ENCODE results near the gene DACH2. TPM values are rescaled to one million over a fixed set of nuclear protein-coding genes. Genes with fewer than 3 reads are reported as not detected.
A peak's percentile ranks its signal among the peaks of the same experiment; 100 is the strongest.

The DACH2 gene
- total and polyA plus RNA-seq, 8 donors: 0.17 to 5.4 (median 5.2) TPM; not detected in 1

- no peak overlapping the region for H3K27ac ChIP-seq
- ATAC-seq (no peak), DNase-seq (peak in 1 of 4 donors; percentile 30)
- H3K9me3 ChIP-seq: peaks cover 0 to 12% of the 10 kb centered on the region in 2 donors
- no peaks in the 10 kb centered on the region for H3K4me1 ChIP-seq
- no peak overlapping the region for H3K4me3 ChIP-seq
- H3K27me3 ChIP-seq: no peaks in the 10 kb centered on the region
- intact Hi-C loops (cut with DNase I): no loop called here
- H3K36me3 ChIP-seq: no peaks in the 10 kb centered on the region
- TF ChIP-seq CTCF (IDR thresholded peaks at IDR 0.05): no peak
These were observed 89.2 kb downstream of the DACH2 start for GRCh38 chrX:86237482-86237881.

- no peaks in the 10 kb centered on the region for H3K27me3 ChIP-seq
- peaks cover 0 to 12% of the 10 kb centered on the region in 2 donors for H3K9me3 ChIP-seq
- H3K4me1 ChIP-seq: no peaks in the 10 kb centered on the region
- no peak overlapping the region for H3K4me3 ChIP-seq
- TF ChIP-seq CTCF (IDR thresholded peaks at IDR 0.05): no peak
- H3K36me3 ChIP-seq: no peaks in the 10 kb centered on the region
- DNase-seq (no peak), ATAC-seq (no peak)
- intact Hi-C loops (cut with DNase I): no loop called here
- H3K27ac ChIP-seq: no peak overlapping the region
These were observed 93.3 kb downstream of the DACH2 start for GRCh38 chrX:86241547-86241946.

- DNase-seq: no peak
- intact Hi-C loops (cut with DNase I): no loop called here
- H3K4me3 ChIP-seq: no peak overlapping the region
- no peak for TF ChIP-seq CTCF (IDR thresholded peaks at IDR 0.05)
- no peaks in the 10 kb centered on the region for H3K36me3 ChIP-seq
- no peaks in the 10 kb centered on the region for H3K27me3 ChIP-seq
- ATAC-seq: no peak
- H3K27ac ChIP-seq: no peak overlapping the region
- no peaks in the 10 kb centered on the region for H3K9me3 ChIP-seq
- no peaks in the 10 kb centered on the region for H3K4me1 ChIP-seq
These were observed 115.3 kb downstream of the DACH2 start for GRCh38 chrX:86263526-86263925.

GRCh38 chrX:86295293-86295692 is 147.0 kb downstream of the DACH2 start:
- DNase-seq (no peak), ATAC-seq (no peak)
- H3K4me3 ChIP-seq: no peak overlapping the region
- intact Hi-C loops (cut with DNase I): no loop called here
- H3K27me3 ChIP-seq: no peaks in the 10 kb centered on the region
- no peak for TF ChIP-seq CTCF (IDR thresholded peaks at IDR 0.05)
- no peaks in the 10 kb centered on the region for H3K4me1 ChIP-seq
- H3K36me3 ChIP-seq: no peaks in the 10 kb centered on the region
- no peak overlapping the region for H3K27ac ChIP-seq
- no peaks in the 10 kb centered on the region for H3K9me3 ChIP-seq

GRCh38 chrX:86322913-86323312 is 174.7 kb downstream of the DACH2 start:
- Histone ChIP-seq H3K9me3 (peaks cover 0 to 32% of the 10 kb centered on the region in 2 donors), H3K4me1 (no peaks in the 10 kb centered on the region), H3K27me3 (no peaks in the 10 kb centered on the region), H3K27ac (no peak overlapping the region), H3K4me3 (no peak overlapping the region), H3K36me3 (no peaks in the 10 kb centered on the region)
- no peak for DNase-seq
- intact Hi-C loops (cut with DNase I): no loop called here
- no peak for TF ChIP-seq CTCF (IDR thresholded peaks at IDR 0.05)
- no peak for ATAC-seq

Data from left lung (tissue), 10 donors.